Inflammatory macrophage treated with lipopolysaccharide for 1 hour (primary cell): ENCODE results near the gene SCN1A.
A peak's percentile ranks its signal among the peaks of the same experiment; 100 is the strongest.
"Not testable (repeated sequence)": the region's sequence is repeated elsewhere in the genome, so short reads cannot be mapped to it uniquely, and the experiment has no call there.

Source experiments
- DNase-seq, 2 donors: peaks; one replicate each; pipeline ENCODE4 v3.0.0-alpha.2; 2020 to 2022

The SCN1A gene

DNA sequence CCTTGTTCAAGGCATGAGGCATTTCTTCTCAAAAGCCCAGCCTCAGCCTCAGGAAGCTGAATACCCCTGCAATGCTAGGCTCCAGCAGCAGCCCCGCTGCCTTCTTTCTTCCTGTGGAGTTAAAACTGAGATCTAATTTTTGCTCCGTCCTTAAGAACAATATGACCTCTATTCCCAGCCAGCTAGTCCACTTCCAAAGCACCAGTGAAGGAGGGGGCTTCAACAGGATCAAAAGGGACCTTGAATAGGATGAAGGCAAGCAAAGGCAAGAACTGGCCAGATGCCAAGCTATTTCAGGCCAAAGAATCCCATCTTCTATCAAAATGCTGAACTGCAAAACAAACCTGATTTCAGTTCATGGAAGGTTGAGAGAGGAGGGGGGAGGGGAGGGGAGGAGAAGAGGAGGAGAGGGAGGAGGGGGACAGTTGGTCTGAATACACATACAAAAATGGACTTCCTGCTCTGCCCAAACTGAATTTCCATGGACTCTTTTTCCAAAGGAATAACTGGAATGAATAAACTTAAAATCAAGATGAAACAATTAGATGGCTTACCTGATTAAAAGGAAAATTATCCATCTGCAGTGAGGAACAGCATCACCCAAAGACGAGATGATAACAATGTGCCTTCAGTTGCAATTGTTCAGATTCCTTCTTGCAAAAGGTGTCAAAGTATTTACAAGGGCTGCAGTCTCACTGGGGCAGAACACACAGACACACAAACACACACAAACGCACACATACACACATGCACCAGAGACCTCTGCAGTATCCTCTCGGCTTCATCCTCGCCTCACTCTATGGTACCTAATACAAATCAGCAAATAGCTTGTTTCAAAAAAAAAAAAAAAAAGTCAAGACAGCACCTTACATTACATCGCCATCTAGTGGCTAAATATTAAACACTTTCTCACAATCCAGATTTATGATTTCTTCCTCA is at the start of gene SCN1A:
SCN1A (minus strand) TSS at position 804 of the 939 bp plus-strand sequence. CDS start 54,399 bp downstream, outside the sequence.
- DNase-seq: peak; percentile 22 to 68

DNA sequence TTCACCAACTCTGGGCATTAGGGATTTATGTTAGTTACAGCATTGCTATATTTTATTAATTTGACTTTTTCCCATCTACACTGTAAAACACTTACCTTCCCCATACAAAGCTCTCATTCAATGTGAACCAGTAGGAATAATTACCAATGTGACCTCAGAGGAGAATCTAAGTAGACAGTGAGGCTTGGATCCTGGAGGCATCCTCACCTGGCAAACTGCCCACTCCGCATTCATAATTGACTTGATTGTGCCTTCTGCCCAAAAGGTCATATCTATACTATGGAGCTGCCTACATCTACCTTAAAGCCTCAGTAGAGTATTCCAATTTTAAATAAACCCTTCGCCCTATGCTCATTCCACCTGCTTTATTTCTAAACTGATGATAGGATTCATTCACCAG is 45.4 kb upstream of the SCN1A start:
- no peak for DNase-seq

DNA sequence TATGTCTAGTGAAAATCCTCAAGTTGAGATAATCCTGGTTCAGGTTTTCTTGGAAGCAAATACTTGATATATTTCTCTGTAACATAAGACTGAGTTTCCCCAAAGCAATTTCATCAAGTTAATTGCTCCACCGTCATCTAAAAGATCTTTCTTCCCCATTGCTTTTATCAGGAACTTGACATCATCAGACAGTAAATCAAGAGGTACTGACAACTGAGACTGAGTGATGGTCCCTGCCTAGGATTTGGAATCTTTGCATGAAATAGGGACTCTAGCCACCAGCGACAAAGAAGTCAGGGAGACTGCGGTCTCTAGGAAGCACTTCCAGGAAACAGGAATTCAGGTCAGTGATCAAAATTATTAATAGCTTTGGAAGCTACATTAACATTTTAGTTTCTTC is 43.4 kb upstream of the SCN1A start:
- DNase-seq: no peak

DNA sequence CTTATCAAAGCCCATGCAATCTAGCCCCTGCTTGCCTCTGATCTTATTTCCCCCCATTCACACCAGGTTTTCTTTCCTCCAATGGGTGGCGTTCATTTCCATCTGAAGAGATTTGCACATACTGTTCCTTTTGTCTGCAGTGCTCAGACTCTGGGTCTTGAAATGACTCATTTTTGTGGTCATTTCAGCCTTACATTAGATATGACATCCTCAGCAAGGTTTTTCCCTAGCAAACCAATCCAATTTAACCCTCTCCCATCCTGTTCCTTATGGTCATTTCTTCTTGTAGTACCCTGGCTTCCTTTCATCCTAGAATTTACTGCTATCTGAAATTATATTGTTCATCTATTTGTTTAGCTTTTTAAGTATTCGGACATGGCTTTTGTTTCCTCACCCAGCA is 42.5 kb upstream of the SCN1A start:
- DNase-seq: no peak

DNA sequence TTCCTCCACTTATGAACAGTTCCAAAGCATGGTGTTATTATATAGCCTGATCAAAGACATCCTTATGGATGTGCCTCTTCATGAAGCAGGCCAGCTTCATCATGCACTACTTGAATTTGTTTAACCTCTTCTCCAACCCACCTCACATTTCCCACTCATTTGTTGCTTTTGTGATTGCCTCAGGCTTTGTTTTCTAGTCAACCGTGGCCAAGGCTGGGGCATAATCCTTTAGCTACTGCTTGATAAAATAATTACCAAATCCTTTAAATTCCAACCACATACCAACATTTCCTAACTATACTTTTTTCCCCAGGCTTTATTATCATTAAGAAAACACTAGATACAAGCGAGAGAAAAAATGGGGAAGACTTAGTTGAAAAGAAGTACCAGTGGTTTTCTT is 39.6 kb upstream of the SCN1A start:
- DNase-seq: no peak

DNA sequence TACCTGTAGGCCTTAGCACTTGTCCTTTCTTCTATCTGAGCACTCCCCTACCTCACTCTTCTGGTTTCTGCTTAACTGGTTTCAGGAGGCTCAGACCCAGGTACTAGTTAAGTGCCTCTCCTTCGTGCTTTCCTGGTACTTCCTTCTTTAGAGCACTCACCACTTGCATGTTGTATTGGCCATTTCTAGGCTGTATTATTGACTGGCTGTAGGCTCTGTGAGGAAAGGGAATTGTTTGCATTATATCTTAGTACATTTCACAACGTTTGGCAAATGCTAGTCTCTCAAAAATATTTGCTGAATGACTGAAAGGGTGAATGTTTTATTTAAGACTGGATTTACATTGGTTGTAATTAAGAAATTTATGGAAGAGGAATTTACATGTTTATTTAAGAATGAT is 36.0 kb upstream of the SCN1A start:
- no peak for DNase-seq

DNA sequence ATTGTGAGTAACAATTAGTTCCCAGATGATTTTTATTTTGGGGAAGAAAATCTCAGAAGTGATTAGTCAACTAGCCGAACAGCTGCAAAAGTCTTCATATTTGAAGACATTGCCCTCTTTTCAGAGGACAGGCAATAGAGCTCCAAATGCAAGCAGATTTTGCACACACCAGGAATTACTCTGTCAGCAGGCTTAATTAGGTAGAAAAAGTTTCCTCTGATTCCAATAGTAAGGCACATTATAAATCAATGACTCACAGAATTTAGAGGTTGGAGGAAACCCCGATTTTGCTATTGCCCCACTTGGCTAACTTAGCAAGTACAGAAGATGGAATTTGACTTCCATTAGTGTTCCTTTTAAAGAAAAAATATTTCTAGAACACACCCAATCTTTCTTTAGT is 30.7 kb upstream of the SCN1A start:
- DNase-seq: no peak

DNA sequence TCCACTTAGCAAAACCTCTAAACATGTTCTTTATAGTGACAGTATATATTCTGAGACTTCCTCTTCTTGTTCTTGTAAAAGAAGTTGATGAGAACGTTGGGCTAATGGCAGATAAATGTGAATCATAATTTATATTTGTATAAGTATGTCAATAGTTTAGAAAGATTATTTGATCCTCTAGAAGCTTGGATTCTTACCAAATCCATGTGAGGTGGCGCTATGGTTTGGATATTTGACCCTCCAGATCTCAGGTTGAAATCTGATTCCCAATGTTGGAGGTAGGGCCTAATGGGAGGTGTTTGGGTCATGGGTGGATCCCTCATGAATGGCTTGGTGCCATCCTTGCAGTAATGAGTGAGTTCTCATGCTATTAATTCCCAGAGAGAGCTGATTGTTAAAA is 29.8 kb upstream of the SCN1A start:
- DNase-seq: no peak

DNA sequence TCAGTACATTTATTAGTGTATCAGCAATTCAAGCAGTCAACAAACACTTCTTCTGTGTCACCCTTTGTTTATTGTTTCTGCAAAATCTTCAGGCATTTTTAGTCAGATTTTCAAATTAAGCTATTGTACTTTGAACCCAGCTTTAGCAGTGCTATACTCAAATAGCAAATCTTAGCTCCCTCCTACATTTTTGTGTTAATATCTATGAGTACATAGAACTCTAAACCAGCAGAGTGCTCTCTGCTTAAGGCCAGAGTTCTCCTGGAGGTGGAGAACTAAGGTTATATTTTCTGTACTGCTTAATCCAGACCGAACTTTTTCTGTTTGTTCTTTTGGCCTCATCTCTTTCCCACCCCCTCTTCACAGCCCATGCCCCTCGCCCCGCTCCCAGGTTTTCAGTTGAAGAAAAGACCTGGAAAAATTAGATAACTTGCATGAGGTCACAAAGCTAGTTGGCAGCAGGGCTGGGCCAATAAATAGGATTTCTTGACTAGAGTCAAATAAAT is 29.2 kb upstream of the SCN1A start:
- no peak for DNase-seq

DNA sequence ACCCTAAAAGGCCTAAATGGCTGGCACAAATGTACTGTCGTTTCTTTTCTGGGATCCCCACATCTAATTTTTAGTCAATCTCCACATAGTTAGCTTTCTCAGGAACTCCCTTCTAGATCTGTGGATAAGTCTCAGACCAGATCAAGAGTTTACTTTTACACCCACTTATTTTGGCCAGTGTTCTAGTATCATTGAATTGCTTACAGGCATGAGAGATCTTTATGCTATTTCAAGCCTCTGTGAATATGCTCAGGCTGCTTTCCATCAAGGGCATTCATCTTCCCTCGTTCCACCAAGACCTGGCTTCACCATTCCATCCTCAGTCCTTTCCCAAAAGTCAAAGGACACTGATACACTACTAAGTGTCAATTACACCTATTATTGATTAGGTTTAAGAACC is 27.8 kb upstream of the SCN1A start:
- no peak for DNase-seq

DNA sequence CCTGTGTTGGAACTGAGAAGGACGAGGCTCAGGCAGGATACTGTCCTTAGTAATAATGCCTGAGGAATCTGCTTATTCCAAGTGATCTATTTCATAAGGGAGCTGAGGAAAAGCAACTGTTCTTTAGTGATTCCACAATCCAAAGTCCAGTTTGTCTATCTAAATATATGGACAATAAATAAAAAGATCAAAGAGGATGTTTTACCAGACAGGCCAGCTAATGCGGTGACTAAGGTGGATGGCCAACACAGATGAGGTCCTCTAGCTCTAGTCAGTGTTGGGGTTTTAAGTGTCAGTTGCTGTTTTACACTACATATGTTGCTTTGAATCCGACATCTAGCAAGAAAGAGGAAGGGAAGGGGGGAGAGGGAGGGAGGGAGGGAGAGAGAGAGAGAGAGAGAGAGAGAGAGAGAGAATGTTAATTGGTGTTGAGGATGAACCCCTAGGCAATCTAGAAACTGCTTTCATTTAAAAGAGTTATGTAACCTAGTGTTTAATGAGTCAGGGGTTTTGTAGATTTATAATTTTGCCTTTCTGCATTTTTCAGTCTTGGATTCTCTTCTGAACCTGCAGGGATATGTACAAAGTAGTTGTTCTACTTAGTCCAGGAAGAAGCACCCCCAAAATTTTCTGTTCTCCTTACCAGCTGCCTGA is 27.0 kb upstream of the SCN1A start:
- no peak for DNase-seq

DNA sequence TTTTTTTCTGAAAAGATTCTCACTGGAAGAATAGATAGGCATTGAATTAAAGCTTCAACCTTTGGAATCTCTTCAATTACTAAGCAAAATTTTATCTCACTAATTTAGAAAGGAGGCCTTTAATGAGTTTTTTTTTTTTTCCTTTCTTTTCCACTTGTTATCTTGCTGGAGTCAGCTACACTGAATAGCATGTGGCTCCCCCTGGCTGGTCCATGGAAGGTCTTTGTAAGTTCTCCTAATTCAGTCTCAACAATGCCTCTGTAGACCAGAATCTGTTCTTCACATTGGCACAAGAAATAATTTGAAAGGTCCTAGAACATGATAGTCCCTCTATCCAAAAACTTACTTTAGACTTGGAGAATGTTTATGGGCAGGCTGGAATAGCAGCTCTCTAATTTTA is 24.2 kb upstream of the SCN1A start:
- DNase-seq: no peak

DNA sequence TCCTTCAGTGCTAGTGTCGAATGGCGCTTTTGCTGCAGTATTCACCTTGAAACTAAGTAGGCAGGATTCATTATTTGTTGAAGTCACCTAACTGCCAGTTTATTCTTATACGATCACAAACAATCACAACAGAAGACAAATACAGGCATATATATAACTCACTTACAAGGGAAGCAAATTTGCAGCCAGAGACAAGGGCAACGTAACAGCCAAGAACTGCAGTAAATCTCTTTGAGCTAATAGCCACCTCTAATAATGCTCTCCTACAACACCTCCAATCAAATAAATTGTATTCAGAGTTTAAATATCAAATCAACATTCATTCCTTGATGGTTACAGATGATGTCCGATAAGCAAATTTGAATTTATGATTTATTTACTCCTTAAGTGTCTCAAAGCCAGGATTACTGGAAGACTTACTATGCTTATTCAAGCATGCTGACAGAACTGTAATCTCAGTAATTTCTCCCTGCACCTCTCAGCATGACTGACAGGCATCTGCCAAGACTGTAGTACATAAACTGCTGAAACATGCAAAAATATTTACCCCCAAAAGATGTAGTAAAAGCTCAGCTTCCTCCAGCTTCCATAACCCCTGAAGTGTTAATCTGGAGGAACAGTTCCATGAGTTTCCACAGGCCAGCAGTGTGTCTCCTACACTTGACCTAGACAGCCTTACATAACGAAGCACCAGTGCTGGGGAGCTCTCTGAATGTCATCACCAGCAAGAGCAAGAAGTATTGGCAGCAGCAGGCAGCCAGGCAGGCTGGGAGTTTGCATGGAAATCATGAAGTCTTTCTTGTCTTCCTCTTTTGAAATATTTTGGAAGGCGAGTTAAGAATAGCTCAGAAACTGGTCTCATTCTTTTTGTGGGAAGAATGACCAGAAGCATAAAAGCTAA is 20.9 kb upstream of the SCN1A start:
- no peak for DNase-seq

DNA sequence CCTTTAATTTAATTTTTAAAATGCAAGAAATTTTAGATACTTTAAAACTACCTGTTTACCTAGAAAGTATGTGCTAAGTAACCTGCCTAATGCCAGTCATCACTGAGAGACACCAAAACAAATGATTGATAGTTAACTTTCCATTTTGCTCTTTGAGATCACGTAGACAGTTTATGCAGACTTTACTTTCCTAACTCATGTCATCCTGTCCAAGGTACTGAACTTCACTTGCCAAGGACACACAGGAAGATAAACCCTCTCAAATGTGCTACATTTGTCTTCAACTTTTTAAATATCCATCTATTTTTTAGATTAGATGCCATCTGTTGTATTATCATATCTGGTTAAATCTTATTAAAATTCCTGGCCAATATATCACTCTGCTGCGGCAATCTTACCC is 20.1 kb upstream of the SCN1A start:
- DNase-seq: no peak

DNA sequence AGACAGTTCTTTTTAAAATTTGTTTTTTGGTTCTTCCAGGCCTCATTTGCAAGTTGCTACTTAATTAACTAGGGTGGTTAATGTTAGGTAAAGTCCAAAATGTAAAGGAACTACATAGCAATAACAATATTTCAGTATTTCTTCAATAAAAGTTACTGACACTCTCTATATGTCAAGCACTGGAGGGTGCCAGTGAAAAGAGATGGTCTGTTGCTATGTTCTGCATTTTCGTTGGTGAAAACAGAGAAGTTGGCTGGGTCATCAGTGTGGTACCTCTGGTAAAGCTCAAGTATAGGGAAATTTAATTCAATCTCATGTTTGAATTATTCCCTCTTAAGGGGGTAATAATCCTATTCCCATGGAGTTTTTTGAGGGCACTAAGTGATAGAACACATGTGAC is 16.3 kb upstream of the SCN1A start:
- DNase-seq: no peak

DNA sequence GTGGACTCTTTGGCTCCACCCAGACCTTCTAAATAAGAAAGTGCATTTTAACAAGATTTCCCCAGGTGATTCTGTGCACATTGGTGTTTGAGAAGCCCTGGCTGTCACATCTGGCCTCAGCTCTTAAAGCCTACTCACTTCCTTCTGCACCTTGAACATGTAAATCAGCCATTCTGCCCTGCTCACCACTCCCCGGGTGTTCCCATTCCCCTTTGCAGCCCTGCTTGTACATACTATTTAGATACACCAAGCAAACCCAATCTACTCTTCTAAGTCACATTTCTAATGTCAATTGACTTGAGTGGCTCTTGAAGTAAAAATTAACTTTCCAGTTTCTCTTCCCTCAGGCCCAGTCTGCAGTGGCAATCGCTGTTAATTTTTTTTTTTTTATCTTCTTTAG is 13.1 kb upstream of the SCN1A start:
- DNase-seq: no peak

DNA sequence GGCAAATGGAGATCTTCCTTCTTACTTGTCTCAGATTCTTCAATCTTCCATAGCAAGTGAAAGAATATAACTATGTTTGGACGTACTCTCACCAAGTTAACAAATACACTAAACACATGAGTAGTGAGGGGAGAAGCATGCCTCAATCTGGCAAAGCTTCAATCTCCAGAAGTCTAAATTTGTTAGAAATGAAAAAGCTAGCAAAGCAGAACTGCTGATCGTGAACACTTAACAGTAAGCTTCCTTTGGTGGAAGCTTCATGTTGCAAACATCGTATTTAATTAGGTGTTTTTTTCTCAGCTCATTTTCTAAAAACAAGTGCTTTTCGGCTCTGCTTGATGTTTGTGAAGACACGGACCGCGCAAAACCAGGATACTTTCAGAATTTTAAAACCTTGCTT is 12.7 kb upstream of the SCN1A start:
- no peak for DNase-seq

DNA sequence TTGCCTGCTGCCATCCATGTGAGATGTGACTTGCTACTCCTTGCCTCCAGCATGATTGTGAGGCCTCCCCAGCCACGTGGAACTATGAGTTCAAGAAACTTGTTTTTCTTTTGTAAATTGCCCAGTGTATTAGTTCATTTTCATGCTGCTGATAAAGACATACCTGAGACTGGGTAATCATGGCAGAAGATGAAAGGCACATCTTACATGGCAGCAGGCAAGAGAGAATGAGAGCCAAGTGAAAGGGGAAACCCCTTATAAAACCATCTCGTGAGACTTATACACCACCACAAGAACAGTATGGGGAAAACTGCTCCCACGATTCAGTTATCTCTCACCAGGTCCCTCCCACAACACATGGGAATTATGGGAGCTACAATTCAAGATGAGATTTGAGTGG is 11.7 kb upstream of the SCN1A start:
- not testable (repeated sequence) for DNase-seq

DNA sequence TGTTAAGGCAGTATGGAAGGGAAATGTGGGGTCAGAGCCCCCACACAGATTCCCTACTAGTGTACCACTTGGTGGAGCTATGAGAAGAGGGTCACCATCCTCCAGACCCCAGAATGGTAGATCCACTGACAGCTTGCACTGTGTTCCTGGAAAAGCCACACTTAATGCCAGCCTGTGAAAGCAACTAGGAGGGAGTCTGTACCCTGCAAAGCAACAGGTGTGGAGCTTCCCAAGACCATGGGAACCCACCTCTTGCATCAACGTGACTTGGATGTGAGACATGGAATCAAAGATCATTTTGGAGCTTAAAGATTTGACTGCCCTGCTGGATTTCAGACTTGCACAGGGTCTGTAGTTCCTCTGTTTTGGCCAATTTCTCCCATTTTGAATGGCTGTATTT is 10.8 kb upstream of the SCN1A start:
- DNase-seq: no peak

DNA sequence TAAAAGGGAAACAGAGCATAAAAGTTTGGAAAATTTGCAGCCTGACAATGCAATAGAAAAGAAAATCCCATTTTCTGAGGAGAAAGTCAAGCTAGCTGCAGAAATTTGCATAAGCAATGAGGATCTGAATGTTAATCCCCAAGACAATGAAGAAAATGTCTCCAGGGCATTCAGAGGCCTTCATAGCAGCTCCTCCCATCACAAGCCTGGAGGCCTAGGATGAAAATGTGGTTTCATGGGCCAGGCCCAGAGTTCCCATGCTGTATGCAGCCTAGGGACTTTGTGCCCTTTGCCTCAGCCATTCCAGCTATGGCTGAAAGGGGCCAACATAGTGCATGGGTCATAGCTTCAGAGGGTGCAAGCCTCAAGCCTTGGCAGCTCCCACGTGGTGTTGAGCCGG is 10.3 kb upstream of the SCN1A start:
- no peak for DNase-seq

DNA sequence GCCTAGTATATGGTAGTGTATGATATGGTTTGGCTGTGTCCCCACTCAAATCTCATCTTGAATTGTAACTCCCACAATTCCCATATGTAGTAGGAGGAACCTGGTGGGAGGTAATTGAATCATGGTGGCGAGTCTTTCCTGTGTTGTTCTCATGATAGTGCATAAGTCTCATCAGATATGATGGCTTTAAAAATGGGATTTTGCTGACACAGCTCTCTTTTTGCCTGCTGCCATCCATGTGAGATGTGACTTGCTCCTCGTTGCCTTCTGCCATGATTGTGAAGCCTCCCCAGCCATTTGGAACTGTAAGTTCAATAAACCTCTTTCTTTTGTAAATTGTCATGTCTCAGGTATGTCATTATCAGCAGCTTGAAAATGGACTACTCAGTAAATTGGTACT is 9.5 kb upstream of the SCN1A start:
- DNase-seq: no peak

DNA sequence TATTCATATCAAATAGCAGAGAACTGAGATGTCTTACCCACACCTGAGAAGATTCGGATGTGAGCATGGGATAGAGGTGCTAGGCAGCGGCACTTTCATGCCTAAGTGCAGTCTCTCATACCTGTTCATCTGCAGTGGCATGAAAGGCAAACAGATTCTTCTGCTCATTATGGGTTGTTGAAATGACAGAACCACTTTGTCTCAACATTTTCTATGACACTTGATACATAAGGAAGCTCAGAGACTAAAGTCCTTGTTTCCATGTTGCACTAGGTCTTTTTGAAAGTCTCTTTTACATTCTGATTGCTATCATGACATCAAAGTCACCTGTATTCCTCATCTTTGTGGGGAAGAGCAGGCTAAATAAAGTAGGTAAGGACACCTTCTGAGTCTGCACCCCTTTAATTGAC is 8.0 kb upstream of the SCN1A start:
- no peak for DNase-seq

DNA sequence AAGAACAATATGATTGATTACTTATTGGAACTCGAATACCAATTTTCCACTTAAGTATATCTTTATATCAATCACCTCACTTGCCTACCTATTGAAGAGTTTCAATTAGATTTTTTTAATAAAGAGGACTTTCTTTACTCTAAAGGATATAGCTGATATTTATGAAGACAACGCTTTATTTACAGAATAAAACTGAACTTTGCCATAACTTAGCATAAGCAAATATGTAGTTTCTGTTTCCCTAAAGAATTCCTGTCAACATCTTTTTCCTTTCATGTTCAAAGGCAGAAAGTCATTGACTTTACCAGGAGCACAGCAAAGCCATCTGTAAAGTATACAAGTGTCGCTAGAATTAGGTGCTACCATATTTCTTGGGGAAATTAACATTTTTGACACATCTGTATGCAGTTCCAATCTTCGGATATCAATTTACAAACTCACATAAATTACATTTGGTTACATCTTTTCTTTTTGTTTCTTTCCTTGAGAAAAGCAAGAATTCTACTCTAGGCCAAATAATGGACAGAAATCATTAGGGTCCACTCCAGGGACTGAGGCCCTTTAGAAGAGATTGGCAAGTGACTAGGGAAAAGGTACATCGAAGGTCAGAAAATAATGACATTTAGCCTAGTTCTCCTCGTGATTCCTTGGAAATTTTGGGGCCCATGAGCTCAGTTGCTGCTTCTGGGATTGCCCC is 7.5 kb upstream of the SCN1A start:
- DNase-seq: no peak
